GM18858 (cell line): Measurements from ENCODE around the gene ATL3.
"Not testable (repeated sequence)": the region's sequence is repeated elsewhere in the genome, so short reads cannot be mapped to it uniquely, and the experiment has no call there.

Experiments used
- ATAC-seq: cut with Tn5 transposase; IDR thresholded peaks from one replicate; pipeline ENCODE4 v1.9.1; 2021; ENCODE audit not compliant: unreplicated experiment

Gene ATL3

DNA sequence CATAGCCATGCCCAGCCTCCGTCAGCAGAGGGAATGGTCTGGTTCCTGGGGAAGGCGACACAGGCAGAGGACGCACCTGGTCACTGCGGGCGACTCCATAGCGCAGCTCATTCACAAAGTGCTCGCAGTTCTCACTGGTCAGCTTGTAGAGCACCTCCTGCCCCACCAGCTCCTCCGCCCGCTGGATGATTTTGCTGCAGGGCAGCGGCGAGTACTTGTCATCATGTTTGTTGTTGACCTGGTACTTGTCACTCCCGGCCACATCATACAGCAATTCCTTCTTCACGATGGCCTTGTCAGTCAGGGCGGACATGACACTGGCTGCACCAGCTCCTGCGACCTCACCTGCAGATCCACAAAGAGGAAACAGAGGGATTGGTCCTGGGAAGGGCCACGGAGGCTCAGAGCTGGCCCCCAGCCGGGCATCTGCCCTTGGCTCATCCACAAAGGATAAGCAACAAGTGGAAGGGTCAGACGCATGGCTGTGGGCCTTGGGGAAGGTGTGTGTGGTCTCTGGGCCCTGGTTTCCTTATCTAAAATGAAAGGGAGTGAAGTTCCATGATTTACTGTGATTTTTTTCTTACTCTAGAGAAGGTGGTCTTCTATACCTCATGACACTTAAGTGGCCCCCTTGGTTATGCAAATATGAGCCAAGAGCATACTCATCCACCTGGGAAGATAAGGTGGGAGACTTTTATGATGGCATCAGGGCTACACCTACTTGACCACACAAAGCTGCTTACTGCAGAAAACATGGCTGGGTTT, 81.0 kb downstream of the ATL3 start:
- ATAC-seq = no peak

DNA sequence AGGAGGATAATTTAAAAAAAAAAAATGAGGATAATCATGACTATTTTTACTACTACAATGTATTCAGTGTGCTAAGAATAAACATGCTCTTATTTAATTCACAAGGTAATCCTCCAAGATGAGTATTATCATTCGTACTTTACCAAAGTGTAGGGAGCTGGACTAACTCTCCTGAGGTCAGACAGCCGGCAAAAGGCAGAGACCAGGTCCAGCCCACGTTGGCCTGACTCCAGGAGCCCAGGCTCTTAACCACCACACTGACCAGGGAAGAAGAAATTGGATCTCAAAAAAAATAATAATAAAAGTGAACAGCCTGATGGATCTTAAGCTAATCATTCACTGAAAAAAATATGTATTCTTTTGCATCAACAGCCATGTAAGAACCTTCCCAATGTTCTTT, 82.2 kb downstream of the ATL3 start:
- no peak for ATAC-seq

GRCh38 chr11:63586451-63587166, 84.6 kb downstream of the ATL3 start:
- ATAC-seq = no peak

DNA sequence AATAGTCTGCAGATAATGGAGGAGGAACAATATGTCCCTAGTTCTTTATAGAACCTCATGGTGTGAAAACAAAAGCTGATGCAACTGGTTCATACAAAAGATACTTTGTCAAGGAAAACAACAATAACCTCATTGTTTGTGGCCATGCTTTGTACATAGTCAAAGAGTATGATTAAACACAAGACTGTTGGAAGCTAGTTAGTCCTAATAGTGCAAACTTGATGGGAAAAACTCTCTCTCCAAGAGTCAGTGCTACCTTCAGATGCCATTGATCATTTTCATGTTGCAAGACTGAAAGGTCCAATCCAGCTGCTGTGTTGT, 87.9 kb downstream of the ATL3 start:
- ATAC-seq = no peak

- ATAC-seq = not testable (repeated sequence)
These were observed 90.0 kb downstream of the ATL3 start for GRCh38 chr11:63581224-63581623.

- ATAC-seq = not testable (repeated sequence)
These were observed 92.3 kb downstream of the ATL3 start for GRCh38 chr11:63578882-63579281.

- ATAC-seq = no peak
These were observed 96.1 kb downstream of the ATL3 start for GRCh38 chr11:63574856-63575602.
